GM12872 (cell line): ENCODE results near the gene C1QL1.

Experiments
- TF ChIP-seq, protein P1 (sequence below): IDR thresholded peaks from 3 replicates; pipeline ENCODE4 v1.5.1; 2011; ENCODE audit warnings: low read depth, mild to moderate bottlenecking, low read length, moderate library complexity; ENCODE audit not compliant: insufficient read depth

Gene C1QL1

DNA sequence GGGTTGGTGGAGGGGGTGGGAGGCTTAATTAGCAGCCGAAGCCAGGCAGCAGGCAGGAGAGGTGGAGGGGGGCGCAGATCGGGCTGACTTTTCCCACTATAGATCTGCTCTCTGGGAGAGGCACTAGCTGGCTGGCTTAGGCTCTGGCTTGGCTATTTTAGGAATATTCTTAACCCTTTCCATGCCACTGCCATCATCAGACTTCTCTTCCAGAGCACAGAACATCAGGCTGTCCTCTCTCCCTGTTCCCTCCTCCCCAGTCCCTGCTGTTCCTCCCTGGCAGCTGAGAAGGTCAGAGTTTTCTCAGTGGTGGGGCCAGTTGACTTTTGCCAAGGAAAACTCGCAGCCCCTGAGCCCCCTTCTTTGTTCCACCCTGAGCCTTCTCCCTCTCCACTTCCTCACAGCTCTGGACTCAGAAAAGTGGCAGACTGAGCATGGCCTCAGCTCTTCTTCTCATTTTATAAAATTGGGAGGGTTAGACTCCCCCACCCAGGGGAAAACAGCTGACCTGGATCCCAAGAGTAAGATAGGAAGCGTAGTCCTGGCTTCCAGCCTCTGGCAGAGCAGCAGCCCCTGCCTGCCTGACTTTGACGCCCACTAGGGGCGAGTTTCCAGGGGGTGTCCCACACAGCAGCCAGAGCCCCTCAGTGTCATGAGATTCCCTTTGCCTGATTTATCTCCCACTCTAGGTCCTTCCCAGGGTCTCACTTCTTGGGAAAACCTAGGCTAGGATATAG lies 9.9 kb upstream of the C1QL1 start:
- TF ChIP-seq, protein P1, sequence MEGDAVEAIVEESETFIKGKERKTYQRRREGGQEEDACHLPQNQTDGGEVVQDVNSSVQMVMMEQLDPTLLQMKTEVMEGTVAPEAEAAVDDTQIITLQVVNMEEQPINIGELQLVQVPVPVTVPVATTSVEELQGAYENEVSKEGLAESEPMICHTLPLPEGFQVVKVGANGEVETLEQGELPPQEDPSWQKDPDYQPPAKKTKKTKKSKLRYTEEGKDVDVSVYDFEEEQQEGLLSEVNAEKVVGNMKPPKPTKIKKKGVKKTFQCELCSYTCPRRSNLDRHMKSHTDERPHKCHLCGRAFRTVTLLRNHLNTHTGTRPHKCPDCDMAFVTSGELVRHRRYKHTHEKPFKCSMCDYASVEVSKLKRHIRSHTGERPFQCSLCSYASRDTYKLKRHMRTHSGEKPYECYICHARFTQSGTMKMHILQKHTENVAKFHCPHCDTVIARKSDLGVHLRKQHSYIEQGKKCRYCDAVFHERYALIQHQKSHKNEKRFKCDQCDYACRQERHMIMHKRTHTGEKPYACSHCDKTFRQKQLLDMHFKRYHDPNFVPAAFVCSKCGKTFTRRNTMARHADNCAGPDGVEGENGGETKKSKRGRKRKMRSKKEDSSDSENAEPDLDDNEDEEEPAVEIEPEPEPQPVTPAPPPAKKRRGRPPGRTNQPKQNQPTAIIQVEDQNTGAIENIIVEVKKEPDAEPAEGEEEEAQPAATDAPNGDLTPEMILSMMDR, result no peak

DNA sequence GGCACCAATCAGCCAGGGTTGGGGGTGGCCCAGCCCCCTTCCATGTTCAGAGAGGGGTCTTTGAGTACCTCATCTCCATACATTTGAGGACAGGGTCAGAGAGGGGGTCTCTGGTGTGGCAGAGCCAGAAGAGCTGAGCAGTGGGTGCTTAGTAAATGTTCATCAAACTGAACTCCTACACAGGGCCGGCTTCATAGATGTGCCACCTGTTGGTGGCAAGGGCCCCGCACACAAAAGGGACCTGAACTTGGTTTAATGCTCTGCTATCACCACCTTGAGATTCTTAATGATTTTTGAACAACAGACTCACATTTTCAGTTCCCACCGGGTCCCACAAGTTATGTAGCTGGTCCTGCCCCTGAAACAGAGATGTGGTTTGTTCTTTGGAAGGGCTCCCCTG lies 9.0 kb upstream of the C1QL1 start:
- TF ChIP-seq, protein P1, result no peak

DNA sequence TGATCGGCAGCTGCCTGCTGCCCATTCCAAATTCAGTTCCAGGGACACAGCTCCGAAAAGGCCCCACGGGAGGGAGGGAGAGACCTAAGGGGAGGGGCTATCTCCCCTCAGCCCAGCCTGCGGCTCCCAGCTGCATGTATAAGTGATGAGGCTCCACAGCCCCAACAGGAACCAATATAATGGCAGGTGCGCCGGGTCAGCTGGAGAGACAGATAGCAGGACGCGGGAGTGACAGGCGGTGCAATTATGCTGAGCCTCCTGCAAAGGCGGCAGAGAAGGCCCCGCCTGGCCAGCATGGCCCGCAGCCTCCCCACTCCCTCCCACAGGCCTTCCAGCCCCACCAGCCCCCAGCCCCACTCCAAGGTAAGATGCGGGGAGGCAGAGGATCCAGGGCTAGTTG lies 8.1 kb upstream of the C1QL1 start:
- TF ChIP-seq, protein P1, result no peak

DNA sequence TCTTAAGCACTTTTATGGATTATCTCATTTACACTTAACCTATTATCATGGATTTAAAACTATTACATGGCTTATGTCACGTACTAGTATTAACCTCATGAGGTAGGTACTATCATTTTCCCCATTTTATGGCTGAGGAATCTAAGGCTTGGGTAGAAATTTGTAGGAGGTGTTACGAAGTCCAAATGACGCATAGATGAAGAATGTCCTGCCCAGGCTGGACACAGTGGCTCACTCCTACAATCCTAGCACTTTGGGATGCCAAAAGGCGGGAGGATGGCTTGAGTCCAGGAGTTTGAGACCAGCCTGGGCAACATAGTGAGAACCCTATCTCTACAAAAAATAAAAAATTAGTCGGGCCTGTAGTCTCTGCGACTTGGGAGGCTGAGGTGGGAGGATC lies 4.8 kb upstream of the C1QL1 start:
- TF ChIP-seq, protein P1, result no peak

DNA sequence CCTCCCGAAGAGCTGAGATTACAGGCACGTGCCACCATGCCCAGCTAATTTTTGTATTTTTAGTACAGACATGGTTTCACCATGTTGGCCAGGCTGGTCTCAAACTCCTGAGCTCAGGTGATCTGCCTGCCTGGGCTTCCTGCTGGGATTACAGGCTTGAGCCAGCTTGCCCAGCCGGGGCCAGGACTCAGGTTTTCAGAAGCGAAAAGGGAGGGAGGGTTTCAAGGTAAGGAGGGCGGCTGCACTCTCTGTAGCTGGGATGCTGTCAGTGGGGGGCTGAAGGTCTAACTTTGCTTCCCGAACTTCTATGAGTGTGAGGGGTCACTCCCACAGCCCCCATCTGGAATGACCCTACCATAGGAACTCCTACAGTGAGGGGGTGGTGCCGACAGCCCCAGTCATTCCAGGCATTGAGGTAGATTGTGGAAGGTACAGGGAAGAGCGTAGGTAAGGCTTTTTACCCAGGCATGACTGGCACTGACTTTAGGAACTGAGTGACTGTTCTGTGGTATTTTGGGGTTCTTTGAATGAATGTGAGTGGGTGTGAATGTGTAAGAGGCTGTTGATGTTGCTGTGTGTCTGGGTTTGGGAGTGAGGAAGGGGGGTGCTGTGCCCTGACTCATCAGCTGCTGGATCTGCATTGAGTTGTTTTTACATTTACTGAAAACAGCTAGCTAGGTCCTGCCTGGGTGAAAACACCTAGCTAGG lies 3.8 kb upstream of the C1QL1 start:
- TF ChIP-seq, protein P1, result no peak

DNA sequence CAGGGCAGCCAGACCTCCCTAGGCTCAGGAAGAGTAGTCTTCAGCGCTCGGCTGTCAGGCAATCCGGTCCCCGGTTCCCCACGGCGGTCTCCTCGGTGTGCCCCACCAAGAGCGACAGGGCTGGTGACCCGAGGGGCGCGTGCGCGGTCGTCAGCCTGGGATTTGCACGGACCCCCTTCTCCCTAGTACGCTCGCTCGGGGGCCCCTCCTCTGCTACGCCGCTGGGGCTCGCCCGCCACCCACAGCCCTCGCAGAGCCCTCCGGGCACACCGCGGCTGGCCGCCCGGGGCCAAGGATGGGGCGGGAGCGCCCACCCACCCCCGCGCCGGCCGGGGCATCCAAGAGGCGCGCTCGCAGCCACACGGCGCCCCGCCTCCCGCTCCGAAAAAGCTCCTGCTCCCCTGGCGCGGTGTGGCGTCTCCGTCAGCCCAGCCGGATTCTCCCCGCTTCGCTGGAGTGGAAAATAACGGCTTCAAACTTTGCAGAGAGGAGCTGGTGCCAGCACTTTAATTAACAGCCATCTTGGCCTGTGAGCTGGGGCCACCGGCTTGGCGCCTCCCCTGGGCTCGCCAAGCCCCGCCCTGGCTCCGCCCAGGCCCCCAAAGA lies 2.1 kb upstream of the C1QL1 start:
- TF ChIP-seq, protein P1, result no peak

DNA sequence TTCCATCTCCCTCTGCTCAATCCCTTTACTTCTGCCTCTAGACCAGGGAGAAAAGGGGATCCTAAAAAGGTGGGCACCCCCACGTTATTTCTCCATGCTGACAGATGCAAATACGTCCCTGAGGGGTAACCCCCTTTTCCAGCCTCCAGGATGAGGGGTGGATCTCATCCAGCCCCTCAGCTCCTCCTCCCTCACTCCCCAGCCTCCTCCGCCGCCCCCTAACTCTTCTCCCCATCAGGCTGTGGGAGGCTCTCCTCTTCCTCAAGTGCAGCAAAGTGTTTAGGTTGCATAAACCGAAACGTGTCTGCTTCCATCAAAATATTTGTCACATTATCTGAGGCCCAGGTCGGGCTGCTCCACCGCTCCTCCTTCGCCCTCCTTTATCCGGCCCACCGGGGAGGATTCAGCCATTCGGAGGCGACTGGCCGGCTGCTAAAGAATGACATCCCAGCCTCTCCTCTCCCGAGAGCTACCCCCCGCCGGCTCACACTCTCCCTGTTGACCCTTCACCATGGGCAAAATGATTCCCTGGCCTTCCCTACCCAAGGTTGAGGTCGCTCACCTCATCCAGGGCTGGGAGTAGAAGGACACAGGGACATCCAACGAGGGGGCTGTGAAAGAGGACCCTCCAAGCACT lies 1.2 kb upstream of the C1QL1 start:
- TF ChIP-seq, protein P1, result no peak
